ENCODE results near the gene SNCAIP. TPM values are rescaled to one million over a fixed set of nuclear protein-coding genes. Genes with fewer than 3 reads are reported as not detected.

The SNCAIP gene
- total and polyA plus RNA-seq, 2 of the 4 experiments (the other 2 are of a cell fraction) = 15.3 to 19.0 TPM

Other genes starting within 250 kb of the SNCAIP start
- 261 and 277 TPM in 2 replicates for gene LOX, start 234.0 kb upstream of the SNCAIP start, total RNA-seq (2012; rRNA removed)
- 662 and 737 TPM in 2 replicates for gene LOX, start 234.0 kb upstream of the SNCAIP start, polyA plus RNA-seq (2012; rRNA removed)
- 0.54 and 0.56 TPM in 2 replicates for gene ZNF474, start 182.7 kb upstream of the SNCAIP start, total RNA-seq (2012; rRNA removed)
- 0.19 and 0.24 TPM in 2 replicates for gene ZNF474, start 182.7 kb upstream of the SNCAIP start, polyA plus RNA-seq (2012; rRNA removed)

All from IMR-90 (cell line).